BJ (cell line): ENCODE measurements around the gene DUSP15. TPM values are rescaled to one million over a fixed set of nuclear protein-coding genes. Genes with fewer than 3 reads are reported as not detected.

ENCODE experiments used
- CTCF ChIA-PET: fragments of 350-600 bp; formaldehyde crosslinking; extraction: SDS; loops from one replicate; lab custom pipeline; 2021; ENCODE audit warnings: antibody characterized with exemption, inconsistent platforms; lab: Yijun Ruan, JAX
- POLR2A ChIA-PET: fragments of 300-600 bp; sonication (Branson Sonifier 250); formaldehyde crosslinking; extraction: SDS; loops from one replicate; lab custom pipeline; 2021; ENCODE audit warnings: antibody characterized with exemption; lab: Charles Lee
- DNase-seq: peaks from one replicate; pipeline ENCODE4 v3.0.0-alpha.2; 2011; ENCODE audit warnings: low read depth
- H3K27me3 ChIP-seq: 2 replicates; pipeline ENCODE4 v1.6.0; 2011; ENCODE audit warnings: low read length; ENCODE audit not compliant: control insufficient read depth, insufficient read depth
- H3K36me3 ChIP-seq: 2 replicates; pipeline ENCODE4 v1.5.1; 2011; ENCODE audit warnings: low read length; ENCODE audit not compliant: control insufficient read depth, insufficient read depth
- H3K4me3 ChIP-seq: 2 replicates; pipeline ENCODE4 v1.5.1; 2011; ENCODE audit warnings: low read depth, mild to moderate bottlenecking, control low read depth, low read length
- polyA plus RNA-seq: library from polyadenylated mRNA; depleted of rRNA; stranded (reverse); fragments of >200 nt; gene quantifications from 2 replicates; pipeline ENCODE4 v1.2.3, GENCODE V29; 2011
- TF ChIP-seq, protein P1 (sequence below): IDR thresholded peaks from 2 replicates; pipeline ENCODE4 v1.5.1; 2011; ENCODE audit warnings: low read depth, mild to moderate bottlenecking, control low read depth, inconsistent platforms, low read length, moderate library complexity; ENCODE audit not compliant: insufficient read depth

DUSP15 gene
- polyA plus RNA-seq, 1 experiment, result 0.09 TPM

DNA sequence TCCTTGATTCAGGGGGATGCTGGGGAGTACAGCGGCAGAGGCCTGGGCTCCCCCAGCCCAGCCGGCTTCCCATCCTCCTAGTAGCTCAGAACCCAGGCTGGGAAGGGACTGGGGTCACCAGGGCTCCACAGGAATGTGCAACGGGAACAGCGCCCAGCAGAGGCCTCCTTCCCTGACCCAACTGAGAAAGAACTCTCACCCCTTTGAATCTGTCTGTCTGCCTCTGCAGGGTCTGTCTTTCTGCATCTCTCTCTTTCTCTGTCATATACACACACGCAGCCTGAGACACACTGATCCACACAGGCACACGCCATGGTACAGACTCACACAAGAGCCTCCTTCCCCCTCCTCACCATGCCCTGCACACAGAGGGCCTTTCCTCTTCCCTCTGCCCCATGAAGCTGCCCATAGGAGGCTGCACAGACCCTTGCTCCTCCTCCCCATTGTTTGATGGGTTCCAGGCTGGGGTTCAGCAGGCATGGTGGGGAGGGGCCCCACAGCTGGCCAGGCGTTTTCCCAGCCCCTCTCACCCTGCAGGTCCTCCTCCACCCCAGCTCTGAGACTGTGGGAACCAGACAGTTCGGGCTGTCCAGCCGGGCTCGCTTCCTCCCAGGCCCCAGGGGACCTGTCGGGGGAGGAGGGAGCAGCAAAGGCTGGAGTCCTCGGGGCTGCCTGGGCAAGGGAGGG lies 27.7 kb downstream of the DUSP15 start:
- no peak for DNase-seq
- Histone ChIP-seq H3K27me3 (no peaks in the 10 kb centered on the region), H3K36me3 (no peaks in the 10 kb centered on the region), H3K4me3 (no peak overlapping the region)
- ChIA-PET POLR2A (no interaction called here), CTCF (interaction anchor here (0.7 to 13.3 kb wide), 9 partner anchors 8 to 189 kb away, joined by 3 to 180 read pairs (median 3); no protein-coding TSS in a partner anchor)
- TF ChIP-seq, protein P1, sequence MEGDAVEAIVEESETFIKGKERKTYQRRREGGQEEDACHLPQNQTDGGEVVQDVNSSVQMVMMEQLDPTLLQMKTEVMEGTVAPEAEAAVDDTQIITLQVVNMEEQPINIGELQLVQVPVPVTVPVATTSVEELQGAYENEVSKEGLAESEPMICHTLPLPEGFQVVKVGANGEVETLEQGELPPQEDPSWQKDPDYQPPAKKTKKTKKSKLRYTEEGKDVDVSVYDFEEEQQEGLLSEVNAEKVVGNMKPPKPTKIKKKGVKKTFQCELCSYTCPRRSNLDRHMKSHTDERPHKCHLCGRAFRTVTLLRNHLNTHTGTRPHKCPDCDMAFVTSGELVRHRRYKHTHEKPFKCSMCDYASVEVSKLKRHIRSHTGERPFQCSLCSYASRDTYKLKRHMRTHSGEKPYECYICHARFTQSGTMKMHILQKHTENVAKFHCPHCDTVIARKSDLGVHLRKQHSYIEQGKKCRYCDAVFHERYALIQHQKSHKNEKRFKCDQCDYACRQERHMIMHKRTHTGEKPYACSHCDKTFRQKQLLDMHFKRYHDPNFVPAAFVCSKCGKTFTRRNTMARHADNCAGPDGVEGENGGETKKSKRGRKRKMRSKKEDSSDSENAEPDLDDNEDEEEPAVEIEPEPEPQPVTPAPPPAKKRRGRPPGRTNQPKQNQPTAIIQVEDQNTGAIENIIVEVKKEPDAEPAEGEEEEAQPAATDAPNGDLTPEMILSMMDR, result no peak

DNA sequence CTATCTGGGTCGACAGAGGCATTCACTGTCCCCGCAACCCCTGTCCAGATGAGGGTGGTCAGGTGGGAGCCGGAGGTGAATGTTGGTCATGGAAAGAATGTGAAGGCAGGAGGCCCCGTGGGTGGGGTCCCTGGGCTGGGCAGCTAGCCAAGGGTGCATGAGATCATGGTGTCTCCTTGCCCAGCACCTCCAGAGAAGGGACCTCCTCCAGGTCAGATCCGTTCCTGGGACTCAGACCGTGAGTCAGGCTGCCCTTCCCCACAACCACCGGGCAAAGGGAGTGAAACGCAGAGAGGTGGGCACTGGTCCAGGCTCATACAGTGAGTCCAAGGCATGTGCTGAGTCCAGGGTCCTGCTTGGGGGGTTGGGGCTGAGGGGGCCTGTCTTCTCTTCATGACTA lies 28.4 kb downstream of the DUSP15 start:
- no peak for DNase-seq
- CTCF ChIA-PET, result interaction anchor here (0.7 to 10.6 kb wide), 5 partner anchors 11 to 190 kb away, joined by 3 to 105 read pairs (median 3); partner anchors contain the start of gene MYLK2
- Histone ChIP-seq H3K36me3 (no peaks in the 10 kb centered on the region), H3K4me3 (no peak overlapping the region), H3K27me3 (no peaks in the 10 kb centered on the region)
- TF ChIP-seq, protein P1, result no peak
- POLR2A ChIA-PET, result no interaction called here

DNA sequence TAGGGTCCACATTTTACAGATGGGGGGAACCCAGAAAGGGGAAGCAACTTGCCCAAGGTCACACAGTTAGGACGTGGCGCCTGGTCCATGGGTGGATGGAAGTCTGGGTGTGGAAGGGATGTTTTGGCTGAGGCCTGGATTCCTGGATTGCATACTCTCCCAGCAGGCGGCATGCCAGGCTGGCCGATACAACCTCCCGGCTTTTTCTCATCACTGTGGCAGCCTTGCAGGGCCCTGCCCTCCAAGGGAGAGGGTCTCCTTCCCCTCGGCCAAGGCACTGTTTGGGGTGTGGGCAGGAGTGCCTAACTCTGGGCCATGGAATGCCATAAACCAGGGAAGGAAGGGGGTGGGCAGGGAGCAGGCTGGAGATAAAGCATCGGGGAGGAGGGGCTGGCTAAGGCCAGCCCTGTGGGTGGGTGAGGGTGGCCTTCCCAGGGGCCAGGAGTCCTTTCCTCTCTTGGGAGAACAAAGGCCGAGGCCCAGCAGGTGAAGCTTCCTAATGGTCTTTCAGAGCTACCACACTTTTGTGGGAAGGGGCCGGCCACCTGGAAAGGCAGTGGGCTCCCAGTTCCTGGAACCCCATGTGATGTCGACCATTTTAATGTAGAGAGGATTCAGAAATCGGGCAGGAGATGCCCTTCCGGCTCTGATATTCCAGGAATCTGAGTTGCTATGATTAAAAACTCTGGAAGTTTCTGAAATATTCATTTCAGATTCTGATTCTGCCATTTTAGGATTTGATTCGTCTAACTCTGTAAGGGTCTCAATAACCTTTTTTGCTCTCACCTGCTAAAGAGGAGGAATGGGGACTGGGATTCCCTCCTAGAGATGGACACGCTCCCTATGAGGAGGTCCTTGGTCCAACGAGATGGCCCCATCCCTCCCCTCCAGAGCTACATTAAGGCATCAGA lies 29.2 kb downstream of the DUSP15 start:
- Histone ChIP-seq H3K4me3 (no peak overlapping the region), H3K27me3 (no peaks in the 10 kb centered on the region), H3K36me3 (no peaks in the 10 kb centered on the region)
- POLR2A ChIA-PET, result no interaction called here
- no peak for DNase-seq
- TF ChIP-seq, protein P1, result no peak
- CTCF ChIA-PET, result interaction anchor here (1.0 to 10.6 kb wide), 3 partner anchors 11 to 190 kb away, joined by 3 to 105 read pairs (median 5); partner anchors contain the start of gene MYLK2

DNA sequence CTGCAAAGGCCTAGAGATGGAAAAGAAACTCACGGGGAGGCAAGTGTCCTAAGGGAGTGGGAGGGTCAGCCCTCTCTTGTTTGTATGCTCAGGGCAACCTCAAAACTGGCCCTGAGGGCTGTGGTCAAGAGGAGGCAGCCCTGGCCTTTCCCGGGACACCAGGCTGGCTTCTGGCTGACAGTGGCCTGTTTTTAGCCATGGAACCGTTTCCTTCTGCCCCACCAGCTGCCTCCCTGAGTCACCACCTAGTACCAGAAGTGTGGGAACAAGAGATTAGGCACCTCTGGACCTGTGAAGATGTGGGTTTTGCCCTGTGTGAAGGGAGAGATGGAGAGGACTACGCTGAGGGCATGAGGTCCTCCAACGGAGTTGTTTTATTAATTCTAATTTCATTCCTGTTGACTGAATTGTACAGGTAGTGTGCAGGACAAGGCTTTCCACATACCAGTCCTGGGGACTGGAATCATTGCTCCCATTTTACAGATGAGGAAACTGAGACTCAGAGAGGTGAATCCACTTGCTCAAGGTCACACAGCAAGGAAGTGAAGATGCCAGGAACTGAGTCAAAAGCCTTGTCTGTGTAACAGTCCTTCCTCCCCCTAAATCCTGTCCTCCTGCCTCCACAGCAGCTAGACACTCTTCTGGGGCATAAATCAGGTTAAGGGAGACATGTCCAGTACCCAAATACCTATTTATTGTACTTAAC lies 30.4 kb downstream of the DUSP15 start:
- H3K27me3 ChIP-seq, result 0 out of 2 replicates have a peak, but pooled peaks cover 2% of the 10 kb centered on the region
- no peak for DNase-seq
- H3K4me3 ChIP-seq, result no peak overlapping the region
- TF ChIP-seq, protein P1, result no peak
- POLR2A ChIA-PET, result no interaction called here
- no peaks in the 10 kb centered on the region for H3K36me3 ChIP-seq
- CTCF ChIA-PET, result interaction anchor here (10.6 kb wide), 1 partner anchor 17 kb away, joined by 105 read pairs; the partner anchor contains the start of gene MYLK2
